HepG2 (cell line): ENCODE results near the gene TGM2. TPM values are rescaled to one million over a fixed set of nuclear protein-coding genes. Genes with fewer than 3 reads are reported as not detected.

ENCODE experiments used
- CREM ChIP-seq, 2 experiments: sonication (generic) in 1 of 2; formaldehyde crosslinking in 1 of 2; IDR thresholded peaks; 2 replicates each; pipeline versions ENCODE4 v1.4.0 to v1.6.1; 2016 to 2020; ENCODE audit warnings: antibody characterized with exemption in 1 of 2, mild to moderate bottlenecking in 1 of 2, missing genetic modification reagents in 1 of 2
- DRAP1 ChIP-seq: IDR thresholded peaks from 2 replicates; pipeline ENCODE4 v1.6.1; 2016; ENCODE audit warnings: missing genetic modification reagents, missing compliant biosample characterization
- GATAD1 ChIP-seq: IDR thresholded peaks from 2 replicates; pipeline ENCODE4 v1.6.1; 2016; ENCODE audit warnings: missing genetic modification reagents, missing compliant biosample characterization
- HDAC1 ChIP-seq: sonication (generic); formaldehyde crosslinking; IDR thresholded peaks from 2 replicates; pipeline ENCODE4 v1.5.1; 2020; ENCODE audit warnings: mild to moderate bottlenecking, missing genetic modification reagents
- KLF9 ChIP-seq: IDR thresholded peaks from 2 replicates; pipeline ENCODE4 v1.6.1; 2016; ENCODE audit warnings: low read depth
- MIER2 ChIP-seq: IDR thresholded peaks from 2 replicates; pipeline ENCODE4 v1.6.1; 2016; ENCODE audit warnings: missing biosample characterization, missing genetic modification reagents
- NR1H2 ChIP-seq: sonication (generic); formaldehyde crosslinking; IDR thresholded peaks from 2 replicates; pipeline ENCODE4 v1.8.1; 2022; ENCODE audit warnings: low read depth, missing genetic modification reagents, borderline replicate concordance
- NR2F6 ChIP-seq, 2 experiments: IDR thresholded peaks; 2 replicates each; pipeline ENCODE4 v1.6.1; 2016; ENCODE audit warnings: antibody characterized with exemption in 1 of 2, mild to moderate bottlenecking in 1 of 2
- NR3C1 ChIP-seq: sonication (generic); formaldehyde crosslinking; IDR thresholded peaks from 2 replicates; pipeline ENCODE4 v1.4.0; 2020; ENCODE audit warnings: missing genetic modification reagents
- POGZ ChIP-seq: sonication (generic); formaldehyde crosslinking; IDR thresholded peaks from 2 replicates; pipeline ENCODE4 v1.4.0; 2020; ENCODE audit warnings: mild to moderate bottlenecking, missing genetic modification reagents
- PRDM4 ChIP-seq: sonication (generic); formaldehyde crosslinking; IDR thresholded peaks from 2 replicates; pipeline ENCODE4 v1.9.0; 2021; ENCODE audit warnings: missing genetic modification reagents, borderline replicate concordance
- SMYD3 ChIP-seq: sonication (generic); formaldehyde crosslinking; IDR thresholded peaks from 2 replicates; pipeline ENCODE4 v1.8.1; 2023; ENCODE audit warnings: mild to moderate bottlenecking, missing genetic modification reagents
- TFE3 ChIP-seq: IDR thresholded peaks from 2 replicates; pipeline ENCODE4 v1.6.1; 2016
- THYN1 ChIP-seq: sonication (generic); formaldehyde crosslinking; IDR thresholded peaks from 2 replicates; pipeline ENCODE4 v1.8.1; 2023; ENCODE audit warnings: low read depth, mild to moderate bottlenecking, moderate library complexity, missing genetic modification reagents, borderline replicate concordance
- UBTF ChIP-seq: sonication (generic); formaldehyde crosslinking; IDR thresholded peaks from 2 replicates; pipeline ENCODE4 v1.4.0; 2020; ENCODE audit warnings: mild to moderate bottlenecking, missing genetic modification reagents
- ZHX2 ChIP-seq, 2 experiments: sonication (generic) in 1 of 2; formaldehyde crosslinking in 1 of 2; IDR thresholded peaks; 2 replicates each; pipeline versions ENCODE4 v1.6.1 to v1.9.0; 2014 to 2022; ENCODE audit warnings: antibody characterized with exemption in 1 of 2, borderline replicate concordance in 1 of 2, inconsistent platforms in 1 of 2, low read depth in 1 of 2, missing genetic modification reagents in 1 of 2
- ZKSCAN1 ChIP-seq: fragments of 150-350 bp; IDR thresholded peaks from 2 replicates; pipeline ENCODE4 v1.6.1; 2014; ENCODE audit warnings: low read length
- polyA plus RNA-seq, 8 experiments: library from polyadenylated mRNA; depleted of rRNA in 3 of 8; stranded (reverse) in 7 of 8; unstranded in 1 of 8; fragments of >200 nt; fragmentation: Illumina TruSeq in 4 of 8; extraction: Trizol in 4 of 8; gene quantifications; 2 replicates each; pipeline versions ENCODE4 v1.2.1 to v1.2.3, GENCODE V29; 2011 to 2016; ENCODE audit warnings: low read depth in 4 of 8, missing spikeins in 1 of 8, mixed read lengths in 1 of 8; ENCODE audit not compliant: insufficient read depth in 1 of 8
- total RNA-seq, 5 experiments: library from RNA; depleted of rRNA; stranded (reverse); fragments of >200 nt; fragmentation: Illumina TruSeq; extraction: Trizol; gene quantifications; 2 replicates each; pipeline ENCODE4 v1.2.3, GENCODE V29; 2016; ENCODE audit warnings: low read depth in 1 of 5

The TGM2 gene
- total and polyA plus RNA-seq, 2 of the 13 experiments (the other 11 are each of a cell fraction or from before 2014, with no cell fraction given): 4.2 to 46.4 TPM

- no peak for TF ChIP-seq PRDM4 (CRISPR knock-in tag)
- peak; percentile 81 for TF ChIP-seq NR2F6 (IDR thresholded peaks at IDR 0.05)
- 0 out of 2 replicates have a peak, but pooled peaks have one; percentile 55 for TF ChIP-seq NR2F6 (CRISPR knock-in tag; IDR thresholded peaks at IDR 0.05)
- peak; percentile 61; the same call in 1 of the 2 replicates for TF ChIP-seq HDAC1
- TF ChIP-seq TFE3 (CRISPR knock-in tag): peak; percentile 43; the same call in 1 of the 2 replicates
- no peak for TF ChIP-seq SMYD3 (CRISPR knock-in tag)
- TF ChIP-seq MIER2: 0 out of 2 replicates have a peak, but pooled peaks have one; percentile 52
- no peak for TF ChIP-seq ZHX2 (IDR thresholded peaks at IDR 0.05; ENCODE audit: low read depth)
- TF ChIP-seq ZHX2 (CRISPR knock-in tag; IDR thresholded peaks at IDR 0.05; ENCODE audit: borderline replicate concordance): no peak
- peak; percentile 46; the same call in 1 of the 2 replicates for TF ChIP-seq GATAD1 (CRISPR knock-in tag)
- TF ChIP-seq NR3C1: no peak
- no peak for TF ChIP-seq NR1H2
- TF ChIP-seq UBTF (CRISPR knock-in tag): no peak
- peak; percentile 76 for TF ChIP-seq POGZ (CRISPR knock-in tag)
- TF ChIP-seq THYN1: no peak
- no peak for TF ChIP-seq KLF9 (CRISPR knock-in tag)
- TF ChIP-seq ZKSCAN1: no peak; the same call in 1 of the 2 replicates
- TF ChIP-seq CREM (IDR thresholded peaks at IDR 0.05): peak; percentile 90
- no peak for TF ChIP-seq CREM (CRISPR knock-in tag; IDR thresholded peaks at IDR 0.05)
- TF ChIP-seq DRAP1 (CRISPR knock-in tag): peak; percentile 57; the same call in 1 of the 2 replicates
These were observed 82.2 kb downstream of the TGM2 start (continued) for GRCh38 chr20:38082894-38083293.
